GM19328 (cell line): Measurements from ENCODE around the gene PPIG.
A peak's percentile ranks its signal among the peaks of the same experiment; 100 is the strongest.
"Not testable (repeated sequence)": the region's sequence is repeated elsewhere in the genome, so short reads cannot be mapped to it uniquely, and the experiment has no call there.

Experiments used
- ATAC-seq: cut with Tn5 transposase; IDR thresholded peaks from one replicate; pipeline ENCODE4 v1.9.1; 2021; ENCODE audit warnings: mild to moderate bottlenecking, moderate library complexity; ENCODE audit not compliant: unreplicated experiment

The PPIG gene

DNA sequence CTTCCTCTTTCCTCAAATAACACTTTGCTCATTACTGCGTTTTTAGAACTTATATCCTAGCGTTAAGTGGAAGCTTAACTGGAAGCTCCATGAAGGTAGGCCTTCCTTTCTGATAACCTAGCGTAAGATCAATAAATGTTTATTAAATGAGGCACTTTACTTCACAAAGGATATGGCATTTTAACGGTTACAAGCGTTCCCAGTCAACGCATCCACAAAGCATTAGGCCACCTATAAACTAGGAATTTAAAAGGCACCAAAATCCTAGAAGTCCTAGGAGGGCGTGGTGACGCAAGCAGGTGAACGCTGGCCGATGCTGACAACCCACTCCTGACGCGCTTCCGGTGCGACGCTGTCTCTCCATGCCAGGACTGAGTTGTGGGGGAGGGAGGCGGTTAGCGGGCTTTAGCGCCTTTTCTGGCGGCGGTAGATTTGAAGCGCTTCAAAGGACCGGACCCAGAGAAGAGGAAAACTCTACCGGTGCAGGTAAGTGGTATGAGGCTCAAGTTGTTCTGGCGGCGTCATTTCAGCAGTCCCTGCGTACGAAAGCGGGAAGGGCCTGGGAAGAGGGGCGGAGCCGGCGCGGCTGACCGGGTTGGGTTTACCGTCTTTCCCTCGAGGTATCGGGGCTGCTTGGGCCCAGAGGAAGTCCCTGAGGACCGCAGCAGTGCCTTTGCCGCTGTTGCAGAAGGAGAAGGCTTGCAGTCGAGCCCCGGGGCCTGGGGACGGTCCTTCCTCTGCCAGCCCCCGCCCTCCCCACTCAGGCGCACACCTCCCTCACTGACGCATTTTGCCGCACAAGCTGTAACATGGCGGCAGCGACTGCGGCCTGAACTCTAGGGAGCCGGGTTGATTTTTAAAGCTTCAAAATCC, at the start of gene PPIG:
Gene PPIG, plus strand, starts transcription at position 347 of the 873 bp plus-strand sequence. CDS start 19,691 bp downstream, outside the sequence.
- peak; percentile 71 for ATAC-seq

- ATAC-seq, result not testable (repeated sequence)
Observed at GRCh38 chr2:169539460-169539859, 44.7 kb upstream of the PPIG start.

DNA sequence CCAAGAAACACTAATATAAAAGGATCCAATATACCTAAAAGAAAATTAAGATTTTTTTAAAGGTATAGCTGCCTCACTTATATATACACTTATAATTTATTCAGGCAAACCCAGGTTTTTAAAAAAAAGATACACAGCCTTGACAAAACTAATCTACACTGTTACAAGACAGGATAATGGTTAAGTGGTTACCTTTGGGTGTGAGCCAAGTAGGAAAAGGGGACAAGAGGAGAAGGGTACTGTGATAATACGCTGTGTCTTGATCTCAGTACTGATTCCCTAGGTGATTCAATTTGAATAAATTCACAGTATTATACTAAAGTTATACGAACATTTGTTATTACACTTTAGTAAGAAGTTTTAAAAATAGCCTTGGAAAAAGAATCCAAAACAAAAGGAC, 44.0 kb upstream of the PPIG start:
- no peak for ATAC-seq

DNA sequence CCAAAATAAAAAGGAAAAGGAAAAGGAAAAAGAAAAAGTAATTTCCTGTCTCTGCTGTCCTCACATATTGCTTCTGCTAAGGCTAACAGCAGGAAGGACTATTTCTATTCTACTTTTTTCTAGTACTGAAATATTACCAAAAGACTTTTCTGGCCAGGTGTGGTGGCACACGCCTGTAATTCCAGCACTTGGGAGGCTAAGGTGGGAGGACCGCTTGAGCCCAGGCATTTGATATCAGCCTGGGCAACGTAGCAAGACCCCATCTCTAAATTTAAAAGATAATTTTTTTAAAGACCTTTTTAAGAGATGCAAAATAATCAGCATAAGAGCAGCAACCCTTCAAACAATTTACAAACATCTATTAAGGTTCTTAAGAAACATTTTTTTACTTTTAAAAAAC, 41.7 kb upstream of the PPIG start:
- ATAC-seq, result no peak

DNA sequence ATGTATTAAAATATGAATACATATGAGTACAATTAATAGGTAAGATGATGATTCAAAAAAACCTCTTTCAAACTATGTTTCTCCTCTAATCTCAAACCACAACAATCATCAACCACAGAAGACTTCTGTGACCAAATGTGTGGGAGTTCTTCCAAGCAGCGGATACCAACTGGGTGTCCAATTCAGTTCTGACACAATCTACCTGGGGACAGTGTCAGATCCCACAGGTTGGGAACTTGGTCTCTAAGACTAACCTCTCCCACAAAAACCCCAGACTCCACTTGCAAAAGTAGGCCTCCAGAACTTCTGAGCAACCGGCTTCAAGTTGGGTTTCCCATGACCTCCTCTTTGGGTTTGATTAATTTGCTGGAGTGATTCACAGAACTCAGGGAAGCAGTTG, 37.4 kb upstream of the PPIG start:
- no peak for ATAC-seq

DNA sequence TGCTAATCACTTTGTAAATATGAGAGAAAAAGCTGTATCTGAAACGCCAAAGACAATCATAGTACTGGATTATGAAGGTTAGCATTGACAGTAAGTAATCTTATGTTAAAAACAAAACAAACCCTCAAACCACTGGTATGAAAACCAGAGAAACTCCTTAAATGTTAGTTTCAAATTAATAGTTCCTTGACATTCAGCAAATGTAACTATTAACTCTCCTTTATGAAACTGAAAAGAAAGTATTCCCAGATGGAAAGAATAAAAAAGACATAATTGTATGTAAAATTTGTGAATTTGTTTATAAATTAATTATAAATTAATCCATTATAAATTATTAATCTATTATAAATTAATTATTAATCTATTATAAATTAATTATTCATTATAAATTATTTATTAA, 22.8 kb upstream of the PPIG start:
- no peak for ATAC-seq

DNA sequence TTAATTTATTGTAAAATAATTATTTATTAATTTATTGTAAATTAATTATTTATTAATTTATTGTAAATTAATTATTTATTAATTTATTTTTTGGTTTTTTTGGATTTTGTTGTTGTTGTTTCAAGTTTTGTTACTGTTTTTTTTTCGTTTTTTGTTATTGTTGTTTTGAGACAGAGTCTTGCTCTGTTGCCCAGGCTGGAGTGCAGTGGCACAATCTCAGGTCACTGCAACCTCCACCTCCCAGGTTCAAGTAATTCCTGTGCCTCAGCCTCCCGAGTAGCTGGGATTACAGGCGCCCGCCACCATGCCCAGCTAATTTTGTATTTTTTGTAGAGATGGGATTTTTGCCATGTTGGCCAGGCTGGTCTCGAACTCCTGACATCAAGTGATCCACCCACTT, 22.1 kb upstream of the PPIG start:
- not testable (repeated sequence) for ATAC-seq

GRCh38 chr2:169562519-169562918, 21.6 kb upstream of the PPIG start:
- no peak for ATAC-seq

- no peak for ATAC-seq
Observed at GRCh38 chr2:169565686-169566085, 18.5 kb upstream of the PPIG start.

DNA sequence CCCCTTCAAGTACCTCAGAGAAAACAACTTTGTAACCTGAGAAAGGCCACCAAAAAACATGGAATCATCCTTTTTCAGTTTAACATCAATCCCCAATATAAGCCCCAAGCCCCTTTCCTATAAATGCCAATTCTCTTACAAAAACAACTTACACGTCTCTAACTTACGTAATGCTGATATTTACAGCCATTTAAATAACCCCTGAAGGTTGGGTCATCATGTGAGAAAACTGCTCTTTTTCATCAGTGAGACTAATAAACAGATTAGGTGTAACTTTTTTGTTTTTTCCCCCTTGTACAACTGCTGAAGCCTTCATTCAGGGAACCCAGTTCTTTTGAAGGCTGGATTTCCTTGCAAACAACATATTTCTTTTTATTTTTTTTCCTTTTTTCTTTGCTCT, 14.2 kb upstream of the PPIG start:
- ATAC-seq, result no peak

GRCh38 chr2:169570752-169571151, 13.4 kb upstream of the PPIG start:
- ATAC-seq, result not testable (repeated sequence)

- no peak for ATAC-seq
Observed at GRCh38 chr2:169571571-169571970, 12.6 kb upstream of the PPIG start.

GRCh38 chr2:169572189-169572588, 12.0 kb upstream of the PPIG start:
- ATAC-seq, result no peak

GRCh38 chr2:169572821-169573159, 11.4 kb upstream of the PPIG start:
- ATAC-seq, result no peak

DNA sequence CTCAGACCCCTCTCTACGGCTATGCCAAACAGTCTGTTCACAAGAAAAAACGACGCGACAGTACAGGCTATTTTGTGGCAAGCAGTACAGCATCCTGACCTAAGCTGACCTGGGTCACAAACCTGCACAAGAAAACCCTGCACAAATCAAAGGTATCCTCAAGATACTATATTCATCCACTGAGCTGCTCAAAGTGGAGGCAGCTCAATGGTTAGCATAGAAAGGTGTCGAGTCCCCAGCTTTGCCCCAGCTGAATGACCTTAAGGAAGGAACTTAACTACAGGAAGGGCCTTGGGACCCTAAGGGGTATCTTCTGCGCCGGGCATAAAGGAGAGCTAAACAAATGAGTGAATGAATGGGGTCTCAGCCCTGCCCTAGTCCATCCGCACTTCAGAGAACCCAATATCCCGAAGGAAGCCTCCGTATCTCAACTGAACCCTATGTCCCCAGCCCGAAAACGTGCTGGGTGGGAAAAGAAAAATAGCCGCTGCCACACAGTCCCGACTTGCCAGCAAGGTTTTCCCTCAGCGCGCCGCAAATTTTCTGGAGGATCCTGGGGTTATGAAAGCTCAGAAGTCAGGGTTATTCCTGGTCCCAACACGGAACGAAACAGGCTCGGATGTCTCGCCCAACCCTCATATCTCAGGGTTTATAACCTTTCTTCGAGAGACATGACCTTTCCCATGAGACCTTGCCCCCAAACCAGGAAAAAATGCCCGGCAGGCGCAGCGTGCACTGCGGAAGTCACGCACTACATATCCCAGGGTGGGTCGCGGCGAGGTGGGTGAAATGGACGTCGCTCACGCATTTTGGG, 10.8 kb upstream of the PPIG start, which contains the start of gene FASTKD1:
Gene FASTKD1, minus strand, starts transcription at position 706 of the 814 bp plus-strand sequence. CDS start 1,836 bp downstream, outside the sequence.
- peak; percentile 99 for ATAC-seq

- no peak for ATAC-seq
Observed at GRCh38 chr2:169573974-169574299, 10.2 kb upstream of the PPIG start.

DNA sequence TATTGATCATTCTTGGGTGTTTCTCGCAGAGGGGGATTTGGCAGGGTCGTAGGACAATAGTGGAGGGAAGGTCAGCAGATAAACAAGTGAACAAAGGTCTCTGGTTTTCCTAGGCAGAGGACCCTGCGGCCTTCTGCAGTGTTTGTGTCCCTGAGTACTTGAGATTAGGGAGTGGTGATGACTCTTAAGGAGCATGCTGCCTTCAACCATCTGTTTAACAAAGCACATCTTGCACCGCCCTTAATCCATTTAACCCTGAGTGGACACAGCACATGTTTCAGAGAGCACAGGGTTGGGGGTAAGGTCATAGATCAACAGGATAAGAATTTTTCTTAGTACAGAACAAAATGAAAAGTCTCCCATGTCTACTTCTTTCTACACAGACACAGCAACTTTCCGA, 9.6 kb upstream of the PPIG start:
- not testable (repeated sequence) for ATAC-seq

GRCh38 chr2:169575264-169575663, 8.9 kb upstream of the PPIG start:
- not testable (repeated sequence) for ATAC-seq

GRCh38 chr2:169579044-169579443, 5.1 kb upstream of the PPIG start:
- no peak for ATAC-seq

DNA sequence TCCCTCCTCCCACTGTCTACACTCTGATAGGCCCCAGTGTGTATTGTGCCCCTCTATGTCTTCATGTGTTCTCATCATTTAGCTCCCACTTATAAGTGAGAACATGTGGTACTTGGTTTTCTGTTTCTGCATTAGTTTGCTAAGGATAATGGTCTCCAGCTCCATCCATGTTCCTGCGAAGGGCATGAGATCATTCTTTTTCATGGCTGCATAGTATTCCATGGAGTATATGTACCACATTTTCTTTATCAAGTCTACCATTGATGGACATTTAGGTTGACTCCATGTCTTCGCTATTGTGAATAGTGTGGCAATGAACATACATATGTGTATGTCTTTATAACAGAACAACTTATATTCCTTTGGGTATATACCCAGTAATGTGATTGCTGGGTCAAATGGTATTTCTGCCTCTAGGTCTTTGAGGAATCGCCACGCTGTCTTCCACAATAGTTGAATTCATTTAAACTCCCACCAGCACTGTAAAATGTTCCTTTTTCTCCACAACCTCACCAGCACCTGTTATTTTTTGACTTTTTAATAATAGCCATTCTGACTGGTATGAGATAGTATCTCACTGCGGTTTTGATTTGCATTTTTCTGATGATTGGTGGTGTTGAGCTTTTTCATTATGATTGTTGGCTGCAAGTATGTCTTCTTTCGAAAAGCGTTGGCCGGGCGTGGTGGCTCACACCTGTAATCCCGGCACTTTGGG, 1.4 kb upstream of the PPIG start:
- not testable (repeated sequence) for ATAC-seq

- no peak for ATAC-seq
Observed at GRCh38 chr2:169583518-169583917, 633 bp upstream of the PPIG start.
